GM18873 (cell line): Measurements from ENCODE around the gene PPP2R2B.

Experiments used
- ATAC-seq: cut with Tn5 transposase; IDR thresholded peaks from one replicate; pipeline ENCODE4 v1.9.1; 2021; ENCODE audit warnings: mild to moderate bottlenecking, moderate library complexity, moderate number of reproducible peaks; ENCODE audit not compliant: unreplicated experiment, low FRiP score

PPP2R2B gene

GRCh38 chr5:146710348-146710747, 168.2 kb downstream of the PPP2R2B start:
- ATAC-seq = no peak

GRCh38 chr5:146707316-146707715, 171.2 kb downstream of the PPP2R2B start:
- no peak for ATAC-seq

DNA sequence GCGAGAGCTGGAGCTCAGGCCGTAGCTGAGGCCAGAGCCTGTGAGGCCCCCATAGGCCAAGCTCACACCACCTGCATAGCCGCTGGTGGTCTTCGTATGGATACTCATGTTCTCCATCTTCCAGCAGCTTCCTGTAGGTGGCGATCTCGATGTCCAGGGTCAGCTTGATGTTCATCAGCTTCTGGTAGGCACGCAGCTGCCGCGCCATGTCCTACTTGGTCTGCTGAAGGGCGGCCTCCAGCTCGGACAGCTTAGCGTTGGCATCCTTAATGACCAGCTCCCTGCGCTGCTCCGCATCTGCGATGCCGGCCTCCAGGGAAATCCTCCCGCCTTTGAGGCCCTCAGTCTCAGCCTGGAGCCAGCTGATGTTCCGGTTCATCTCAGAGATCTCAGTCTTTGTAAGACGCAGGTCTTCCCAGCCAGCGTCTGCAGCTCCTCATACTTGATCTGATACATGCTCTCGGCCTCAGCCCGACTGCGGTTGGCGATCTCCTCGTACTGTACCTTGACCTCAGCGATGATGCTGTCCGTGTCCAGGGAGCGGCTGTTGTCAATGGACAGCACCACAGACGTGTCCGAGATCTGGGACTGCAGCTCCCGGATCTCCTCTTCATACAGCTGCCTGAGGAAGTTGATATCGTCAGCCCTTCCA, 172.1 kb downstream of the PPP2R2B start:
- no peak for ATAC-seq

DNA sequence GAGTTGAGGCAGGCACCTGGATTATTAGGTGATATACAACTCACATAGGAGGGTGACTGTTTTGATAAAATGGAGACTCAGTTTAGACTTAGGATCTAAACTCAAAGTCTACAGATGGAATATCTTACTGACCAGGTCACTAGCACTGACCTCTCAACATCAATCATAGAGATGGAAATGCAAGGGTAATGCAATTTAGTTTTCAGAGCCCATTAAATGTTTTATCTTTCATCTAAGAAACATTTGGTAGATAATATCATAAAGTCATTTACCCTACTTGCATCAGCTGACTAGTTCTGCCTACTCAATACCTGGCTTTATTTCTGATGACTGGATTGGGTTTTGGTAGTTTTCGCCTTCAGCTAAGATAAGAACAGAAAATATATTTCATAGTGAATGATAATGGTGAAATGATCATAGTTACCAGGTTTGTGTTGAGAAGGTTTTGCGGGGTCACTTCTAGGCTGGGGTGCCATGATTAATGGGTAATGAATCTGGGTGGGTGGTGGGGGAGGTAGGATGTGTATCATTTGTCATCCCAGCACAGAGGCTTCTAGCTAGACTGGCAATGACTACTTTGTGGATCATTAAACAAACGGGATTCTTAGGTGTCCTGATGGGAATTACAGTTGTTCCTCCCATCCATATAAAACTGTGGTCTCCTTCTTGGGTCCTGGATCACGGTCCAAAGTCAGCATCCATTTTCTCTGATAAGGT, 173.4 kb downstream of the PPP2R2B start:
- no peak for ATAC-seq

- no peak for ATAC-seq
Observed at GRCh38 chr5:146703899-146704298, 174.7 kb downstream of the PPP2R2B start.

DNA sequence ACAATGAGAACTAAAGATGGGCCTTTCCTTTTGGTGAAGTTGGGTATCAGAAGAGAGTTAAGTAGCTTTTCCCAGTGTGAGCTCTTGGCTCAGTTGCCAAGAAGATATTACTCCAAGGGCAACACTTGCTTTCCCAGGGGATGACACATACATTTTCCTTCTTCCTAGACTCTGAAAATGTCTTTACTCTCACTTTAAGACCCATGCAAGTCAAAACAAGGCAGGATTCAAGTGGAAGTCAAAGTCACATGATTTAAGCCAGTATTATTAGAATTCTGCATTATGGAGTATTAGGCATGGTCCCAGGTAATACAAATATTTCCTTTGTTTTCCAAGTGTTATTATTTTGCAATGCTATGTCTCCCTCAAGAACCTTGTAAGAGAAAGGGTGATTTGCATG, 175.1 kb downstream of the PPP2R2B start:
- ATAC-seq = no peak

DNA sequence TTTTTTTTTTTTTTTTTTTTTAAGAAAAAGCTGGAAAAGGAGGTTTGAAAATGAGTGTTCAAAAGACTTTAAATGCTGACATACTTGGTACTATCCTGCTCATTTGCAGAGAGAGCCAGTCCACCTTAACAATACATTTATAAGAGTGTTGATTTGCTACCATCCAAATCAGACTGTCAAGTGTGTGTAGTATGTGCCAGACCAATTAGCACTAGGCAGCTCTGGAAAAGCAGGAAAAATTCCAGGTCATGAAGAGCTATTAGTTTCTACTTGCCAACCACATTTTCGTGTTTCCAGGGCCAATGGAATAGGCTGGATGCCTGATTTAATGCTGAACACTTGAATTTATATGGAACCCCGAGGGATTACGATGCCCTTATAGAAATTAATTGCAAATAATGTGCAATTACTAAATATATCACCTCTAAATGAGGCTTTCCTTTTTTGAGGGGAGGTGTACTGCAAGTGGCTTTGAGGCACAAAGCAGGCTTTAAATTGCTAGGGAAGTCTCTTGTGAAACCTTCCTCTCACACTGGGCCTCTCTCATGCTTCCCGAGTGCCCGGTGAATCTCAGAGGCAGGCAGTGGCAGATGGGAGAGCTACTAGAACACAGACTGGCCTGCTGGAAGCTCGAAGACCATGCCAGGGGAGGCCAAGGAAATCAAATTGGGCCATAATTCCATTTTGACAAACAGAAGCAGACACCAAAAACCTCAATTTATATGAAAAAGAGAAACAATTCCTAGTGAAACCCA, 178.7 kb downstream of the PPP2R2B start:
- ATAC-seq = no peak

DNA sequence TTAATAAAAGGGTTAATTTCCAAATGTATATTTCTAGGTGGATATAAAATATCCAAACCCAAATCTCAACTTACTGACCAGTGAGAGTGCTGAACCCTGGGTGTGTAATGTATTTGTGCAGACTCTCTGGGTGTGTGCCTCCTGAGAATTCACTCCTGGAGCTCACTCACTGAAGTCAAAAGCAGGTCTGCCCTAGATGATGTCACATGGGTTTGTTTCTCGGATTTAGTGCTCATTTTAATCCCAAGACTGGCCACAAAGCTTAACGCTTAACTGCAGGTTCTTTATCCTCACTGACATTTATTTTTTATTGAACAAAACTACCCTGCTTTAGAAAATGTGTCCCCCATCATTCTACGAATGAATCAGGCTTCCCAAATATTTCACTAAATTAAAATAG, 179.4 kb downstream of the PPP2R2B start:
- no peak for ATAC-seq

DNA sequence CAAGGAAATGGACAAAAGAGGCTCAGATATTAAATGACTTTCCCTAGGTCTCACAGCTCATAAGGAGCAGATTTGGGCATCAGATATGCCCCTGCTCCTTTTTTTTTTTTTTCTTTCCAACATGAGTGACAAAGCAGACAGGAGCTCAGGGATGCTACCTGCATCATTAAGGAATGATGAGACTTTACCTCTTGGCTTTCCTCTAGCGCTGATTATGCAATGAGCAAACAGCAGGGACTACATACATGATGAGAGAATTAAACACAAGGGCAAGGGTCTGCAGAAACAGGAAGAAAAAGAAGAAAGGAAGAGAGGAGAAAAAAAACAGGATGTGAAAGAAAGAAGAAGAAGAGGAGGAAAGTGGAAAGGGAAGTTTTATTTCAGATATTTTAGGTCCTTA, 179.9 kb downstream of the PPP2R2B start:
- ATAC-seq = no peak

- ATAC-seq = no peak
Observed at GRCh38 chr5:146697211-146697610, 181.3 kb downstream of the PPP2R2B start.

- ATAC-seq = no peak
Observed at GRCh38 chr5:146695646-146696045, 182.9 kb downstream of the PPP2R2B start.

GRCh38 chr5:146690880-146691355, 187.6 kb downstream of the PPP2R2B start:
- no peak for ATAC-seq

DNA sequence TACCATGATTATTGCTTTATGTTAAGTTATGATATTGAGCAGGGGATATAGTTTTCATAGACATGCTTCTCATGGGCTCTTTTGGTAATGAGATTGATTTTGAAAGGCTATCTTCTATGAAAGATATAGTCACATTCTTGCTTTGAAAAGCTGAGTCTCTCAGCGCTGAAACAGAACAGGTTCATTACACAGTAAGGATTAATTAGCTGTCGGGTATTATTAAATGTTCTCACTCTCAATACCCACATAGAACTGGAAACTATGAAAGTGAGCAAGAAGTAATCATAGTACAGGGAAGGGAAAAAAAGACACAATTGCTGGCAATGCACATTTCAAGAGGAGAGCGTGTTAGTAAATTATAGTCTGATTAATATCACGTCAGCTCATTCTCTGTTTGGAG, 190.9 kb downstream of the PPP2R2B start:
- no peak for ATAC-seq

DNA sequence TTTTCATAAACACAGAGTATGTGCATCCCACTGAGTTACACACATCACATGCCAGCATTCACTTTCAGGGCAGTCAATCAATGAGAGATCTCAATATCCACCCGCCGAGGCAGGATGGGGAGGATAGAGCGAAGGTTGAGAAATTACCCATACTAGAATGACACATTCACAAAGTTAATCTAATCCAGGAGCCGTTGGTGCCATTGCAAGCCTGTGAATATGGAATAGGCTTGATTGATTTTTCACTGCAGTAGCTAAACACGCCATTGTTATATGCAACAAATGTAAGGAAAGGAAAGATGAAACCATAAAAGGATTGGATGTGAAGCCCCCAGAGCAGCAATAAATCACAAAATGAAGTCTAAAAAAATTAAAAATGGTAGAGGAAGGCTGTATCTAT, 194.7 kb downstream of the PPP2R2B start:
- no peak for ATAC-seq

DNA sequence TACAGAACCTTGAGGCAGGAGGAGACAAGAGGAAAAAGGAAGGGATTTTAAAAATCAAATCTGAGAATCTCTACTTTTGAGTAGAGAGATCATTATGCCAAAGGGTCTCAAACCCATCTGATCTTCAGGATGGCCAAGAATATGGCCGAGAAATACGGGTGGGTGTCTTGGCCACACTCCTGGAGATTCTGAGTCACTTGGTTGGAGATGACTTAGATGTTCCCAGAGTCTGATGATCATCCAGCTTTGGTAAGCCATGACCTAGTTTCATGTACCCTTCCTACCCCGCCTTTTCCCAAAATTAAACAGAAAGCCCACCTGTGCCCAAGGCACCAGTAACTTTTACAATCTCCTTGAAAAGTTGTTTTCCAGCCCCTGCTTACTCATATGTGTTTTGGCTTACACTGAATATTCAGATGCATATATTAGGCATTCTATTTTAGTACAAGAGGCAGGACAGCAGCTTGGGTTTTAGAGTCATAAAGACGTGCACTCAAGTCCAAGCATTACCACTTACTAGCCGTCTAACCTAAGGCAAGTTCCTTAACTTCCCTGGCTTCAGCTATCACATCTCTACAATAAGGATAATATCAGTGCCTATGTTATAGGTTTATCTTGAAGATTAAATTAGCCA, 195.5 kb downstream of the PPP2R2B start:
- ATAC-seq = no peak

DNA sequence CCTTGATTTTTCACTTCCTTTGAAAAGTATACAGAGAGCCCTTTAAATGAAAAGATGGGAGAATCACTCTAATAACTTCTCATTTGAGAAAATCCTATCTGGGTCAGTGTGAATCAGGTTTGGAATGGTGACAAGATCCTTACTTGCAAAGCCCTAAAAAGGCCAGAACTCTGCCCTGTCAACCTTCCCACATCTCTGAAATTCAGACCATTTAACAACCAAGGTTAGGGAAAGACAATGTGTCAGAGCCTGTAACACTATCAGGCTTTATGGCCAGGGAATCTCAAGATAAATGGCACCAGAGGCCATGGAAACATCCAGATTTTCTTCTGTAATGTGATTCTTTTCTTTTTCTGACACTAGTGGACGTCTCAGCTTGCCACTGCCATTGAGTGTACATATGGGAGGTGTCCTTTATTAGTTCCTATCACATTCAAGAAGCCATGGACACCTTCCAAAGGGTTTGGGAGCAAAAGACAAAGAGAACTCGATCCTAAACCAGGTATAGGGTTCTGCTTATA, 196.9 kb downstream of the PPP2R2B start:
- no peak for ATAC-seq

DNA sequence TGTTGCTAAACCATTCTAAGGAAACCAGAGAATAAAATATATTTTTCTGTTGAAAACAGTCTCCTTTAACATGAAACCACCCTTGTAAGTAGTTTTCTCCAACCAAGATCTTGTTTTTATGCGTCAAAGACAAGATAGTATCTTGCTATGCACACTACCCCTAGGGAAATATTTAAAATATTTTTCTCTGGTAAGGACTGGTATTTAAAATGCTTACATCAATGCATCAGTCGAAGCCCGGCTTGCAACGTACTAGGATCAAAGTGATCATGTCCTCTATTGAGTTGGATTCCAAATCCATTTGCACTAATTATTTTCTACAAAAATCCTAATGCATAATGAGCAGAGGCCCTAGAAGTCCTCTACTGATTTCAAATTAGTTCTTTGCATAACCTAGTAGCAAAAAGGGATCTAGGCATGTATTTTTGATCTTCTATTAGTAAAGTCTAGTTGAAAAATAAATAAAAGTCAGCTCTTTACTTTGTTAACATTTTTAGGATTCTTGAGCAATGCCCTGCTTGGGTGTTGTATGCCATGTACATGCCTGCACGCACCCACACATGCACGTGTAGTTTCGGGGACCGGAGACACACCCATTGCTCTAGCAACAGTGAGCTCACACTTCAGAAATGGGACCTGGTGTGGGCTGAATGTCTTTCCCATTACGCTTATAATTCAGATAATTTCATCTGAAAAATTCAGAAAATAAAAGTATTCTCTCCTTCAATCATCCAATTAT, 197.5 kb downstream of the PPP2R2B start:
- ATAC-seq = no peak

DNA sequence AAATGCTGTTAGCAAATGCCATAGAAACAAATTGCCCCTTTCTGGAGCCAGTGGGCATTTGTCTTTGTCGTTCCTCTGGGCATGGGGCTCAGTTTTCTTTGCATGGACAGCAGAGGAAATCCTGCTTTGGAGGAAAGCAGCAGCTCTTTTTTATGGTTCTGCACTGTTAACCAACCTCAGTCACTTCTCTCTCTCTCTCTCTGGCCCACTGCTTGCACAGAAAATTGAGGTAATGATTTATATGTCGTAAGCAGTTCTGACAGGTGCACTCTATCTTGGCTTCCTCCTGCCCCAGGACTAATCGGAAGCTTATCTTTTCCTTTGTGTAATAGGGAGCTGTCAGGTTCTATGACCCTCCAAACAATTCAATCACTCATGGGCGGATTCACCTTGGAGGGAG, 202.9 kb downstream of the PPP2R2B start:
- ATAC-seq = no peak

- ATAC-seq = no peak
Observed at GRCh38 chr5:146672866-146673265, 205.7 kb downstream of the PPP2R2B start.
